Esophagus muscularis mucosa (tissue), 4 donors: ENCODE measurements around the gene CDR2. TPM values are rescaled to one million over a fixed set of nuclear protein-coding genes. Genes with fewer than 3 reads are reported as not detected.

ENCODE experiments used
- DNase-seq: peaks from one replicate; pipeline ENCODE4 v3.0.0-alpha.2; 2017; ENCODE audit errors: extremely low spot score
- H3K27ac ChIP-seq, 4 donors: fragments of 200-600 bp; sonication (generic); replicated peaks in 1 of 4; 1 replicate in 3 of 4; 2 replicates in 1 of 4; pipeline ENCODE4 v1.5.1; 2016 to 2019; ENCODE audit warnings: mild to moderate bottlenecking in 1 of 4
- H3K27me3 ChIP-seq, 4 donors: fragments of 200-600 bp; sonication (generic); one replicate each; pipeline versions ENCODE4 v1.5.1 to v1.6.0; 2016 to 2019
- H3K36me3 ChIP-seq, 4 donors: fragments of 200-600 bp; sonication (generic); one replicate each; pipeline ENCODE4 v1.5.1; 2016 to 2019
- H3K4me1 ChIP-seq, 4 donors: fragments of 200-600 bp; sonication (generic); one replicate each; pipeline ENCODE4 v1.5.1; 2016 to 2019
- H3K4me3 ChIP-seq, 4 donors: fragments of 200-600 bp; sonication (generic); 1 replicate in 2 of 4; 2 replicates in 2 of 4; pipeline ENCODE4 v1.5.1; 2016 to 2019; ENCODE audit warnings: mild to moderate bottlenecking in 4 of 4, moderate library complexity in 1 of 4
- H3K9me3 ChIP-seq, 4 donors: fragments of 200-600 bp; sonication (generic); 1 replicate in 3 of 4; 2 replicates in 1 of 4; pipeline ENCODE4 v1.5.1; 2016 to 2019
- EP300 ChIP-seq: sonication (generic); formaldehyde crosslinking; IDR thresholded peaks from one replicate; pipeline ENCODE4 v1.6.1; 2017; ENCODE audit warnings: antibody characterized with exemption
- POLR2A ChIP-seq: fragments of 450-650 bp; IDR thresholded peaks from one replicate; pipeline ENCODE4 v1.6.1; 2017; ENCODE audit warnings: antibody characterized with exemption, moderate library complexity, mild to moderate bottlenecking, low read depth
- POLR2AphosphoS5 ChIP-seq, 2 donors: sonication (generic); formaldehyde crosslinking; IDR thresholded peaks; one replicate each; pipeline ENCODE4 v1.6.1; 2017; ENCODE audit warnings: antibody characterized with exemption in 2 of 2
- whole genome bisulfite sequencing: methylation state at CpG from one replicate; pipeline ENCODE4 v1.1.5; 2018; 5-methylcytosine and 5-hydroxymethylcytosine counted together
- intact Hi-C: fragments of 100-400 bp; cut with DNase I; formaldehyde crosslinking; loops from one replicate; pipeline ENCODE4 v1.15.1; 2023
- total RNA-seq, 4 donors: library from RNA; depleted of rRNA; stranded (reverse); fragments of >200 nt; gene quantifications; one replicate each; pipeline versions ENCODE4 v1.1.0 to v1.2.1, GENCODE V29; 2016
- TF ChIP-seq, protein P1 (sequence below), 3 experiments: fragments of 200-600 bp in 2 of 3; fragments of 450-650 bp in 1 of 3; sonication (generic) in 2 of 3; IDR thresholded peaks; one replicate each; pipeline ENCODE4 v1.5.1; 2017 to 2019; ENCODE audit warnings: antibody characterized with exemption in 3 of 3, mild to moderate bottlenecking in 2 of 3, moderate library complexity in 1 of 3

The CDR2 gene
- total RNA-seq, 4 donors from 2014 or later: 37.0 to 54.0 (median 39.5) TPM

DNA sequence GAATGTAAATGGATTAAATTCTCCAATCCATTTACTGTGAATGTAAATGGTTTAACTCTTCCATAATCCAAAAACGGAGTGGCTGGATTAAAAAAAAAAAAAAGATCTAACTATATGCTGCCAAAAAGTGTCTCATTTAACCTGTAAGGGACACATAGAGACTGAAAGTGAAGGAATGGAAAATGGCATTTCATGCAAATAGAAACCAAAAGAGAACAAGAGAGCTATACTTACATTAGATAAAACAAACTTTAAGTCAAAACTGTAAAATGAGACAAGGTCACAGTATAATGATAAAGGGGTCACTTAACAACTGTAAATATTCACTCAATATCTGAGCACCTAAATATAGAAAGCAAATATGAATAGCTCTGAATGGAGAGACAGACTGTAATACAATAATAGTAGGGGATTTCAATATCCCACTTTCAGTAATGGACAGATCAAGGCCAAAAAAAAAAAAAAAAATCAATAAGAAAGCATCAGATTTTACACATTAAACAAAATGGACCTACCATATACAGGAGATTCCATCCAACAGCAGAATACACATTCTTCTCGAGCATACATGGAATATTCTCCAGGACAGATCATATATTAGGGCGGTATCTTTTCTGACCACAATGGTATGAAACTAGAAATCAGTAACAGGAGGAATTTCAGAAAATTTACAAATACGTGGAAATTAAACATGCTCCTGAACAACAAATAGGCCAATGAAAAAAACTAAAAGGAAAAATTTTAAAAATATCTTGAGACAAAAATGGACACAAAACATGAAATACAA, 36.4 kb downstream of the CDR2 start:
- intact Hi-C loops: no loop called here
- no peak for DNase-seq
- TF ChIP-seq POLR2A: no peak
- WGBS: 96% methylated on average over 4 of the region's 4 CpGs
- Histone ChIP-seq H3K27me3 (no peaks in the 10 kb centered on the region), H3K36me3 (peaks cover 9 to 37% (median 31%) of the 10 kb centered on the region in 4 donors), H3K4me3 (no peak overlapping the region), H3K9me3 (peaks cover 0 to 14% (median 3%) of the 10 kb centered on the region in 4 donors), H3K4me1 (no peaks in the 10 kb centered on the region), H3K27ac (no peak overlapping the region)

GRCh38 chr16:22337045-22337444, 37.4 kb downstream of the CDR2 start:
- Histone ChIP-seq H3K36me3 (peaks cover 9 to 47% (median 37%) of the 10 kb centered on the region in 4 donors), H3K4me3 (no peak overlapping the region), H3K9me3 (peaks cover 0 to 14% (median 3%) of the 10 kb centered on the region in 4 donors), H3K27me3 (no peaks in the 10 kb centered on the region), H3K27ac (no peak overlapping the region), H3K4me1 (no peaks in the 10 kb centered on the region)
- no peak for DNase-seq
- intact Hi-C loops: no loop called here
- no peak for TF ChIP-seq EP300
- TF ChIP-seq POLR2AphosphoS5 (IDR thresholded peaks at IDR 0.05): no peak
- TF ChIP-seq POLR2A: no peak
- TF ChIP-seq, protein P1, sequence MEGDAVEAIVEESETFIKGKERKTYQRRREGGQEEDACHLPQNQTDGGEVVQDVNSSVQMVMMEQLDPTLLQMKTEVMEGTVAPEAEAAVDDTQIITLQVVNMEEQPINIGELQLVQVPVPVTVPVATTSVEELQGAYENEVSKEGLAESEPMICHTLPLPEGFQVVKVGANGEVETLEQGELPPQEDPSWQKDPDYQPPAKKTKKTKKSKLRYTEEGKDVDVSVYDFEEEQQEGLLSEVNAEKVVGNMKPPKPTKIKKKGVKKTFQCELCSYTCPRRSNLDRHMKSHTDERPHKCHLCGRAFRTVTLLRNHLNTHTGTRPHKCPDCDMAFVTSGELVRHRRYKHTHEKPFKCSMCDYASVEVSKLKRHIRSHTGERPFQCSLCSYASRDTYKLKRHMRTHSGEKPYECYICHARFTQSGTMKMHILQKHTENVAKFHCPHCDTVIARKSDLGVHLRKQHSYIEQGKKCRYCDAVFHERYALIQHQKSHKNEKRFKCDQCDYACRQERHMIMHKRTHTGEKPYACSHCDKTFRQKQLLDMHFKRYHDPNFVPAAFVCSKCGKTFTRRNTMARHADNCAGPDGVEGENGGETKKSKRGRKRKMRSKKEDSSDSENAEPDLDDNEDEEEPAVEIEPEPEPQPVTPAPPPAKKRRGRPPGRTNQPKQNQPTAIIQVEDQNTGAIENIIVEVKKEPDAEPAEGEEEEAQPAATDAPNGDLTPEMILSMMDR (IDR thresholded peaks at IDR 0.05): no peak

GRCh38 chr16:22336581-22336980, 37.8 kb downstream of the CDR2 start:
- DNase-seq: no peak
- no peak for TF ChIP-seq POLR2A
- no peak for TF ChIP-seq EP300
- no peak for TF ChIP-seq POLR2AphosphoS5 (IDR thresholded peaks at IDR 0.05)
- TF ChIP-seq, protein P1 (IDR thresholded peaks at IDR 0.05): no peak
- intact Hi-C loops: no loop called here
- H3K9me3 ChIP-seq: peaks cover 0 to 14% (median 3%) of the 10 kb centered on the region in 4 donors
- no peak overlapping the region for H3K4me3 ChIP-seq
- no peaks in the 10 kb centered on the region for H3K27me3 ChIP-seq
- peaks cover 9 to 52% (median 41%) of the 10 kb centered on the region in 4 donors for H3K36me3 ChIP-seq
- H3K27ac ChIP-seq: no peak overlapping the region
- no peaks in the 10 kb centered on the region for H3K4me1 ChIP-seq

GRCh38 chr16:22335668-22336246, 38.7 kb downstream of the CDR2 start:
- Histone ChIP-seq H3K27me3 (no peaks in the 10 kb centered on the region), H3K36me3 (peaks cover 9 to 56% (median 46%) of the 10 kb centered on the region in 4 donors), H3K4me3 (no peak overlapping the region), H3K27ac (no peak overlapping the region), H3K4me1 (peaks cover 0 to under 1% (median 0%) of the 10 kb centered on the region in 4 donors), H3K9me3 (peaks cover 0 to 10% (median 3%) of the 10 kb centered on the region in 4 donors)
- DNase-seq: no peak
- no peak for TF ChIP-seq EP300
- TF ChIP-seq POLR2A: no peak
- intact Hi-C loops: no loop called here
- WGBS: no CpG with 5 or more reads among the region's 3 CpGs

- no peak overlapping the region for H3K4me3 ChIP-seq
- no peak overlapping the region for H3K27ac ChIP-seq
- 81% methylated on average over 6 of the region's 6 CpGs for WGBS
- peaks cover 0 to 6% (median 3%) of the 10 kb centered on the region in 4 donors for H3K9me3 ChIP-seq
- intact Hi-C loops: no loop called here
- TF ChIP-seq POLR2A (no peak), POLR2AphosphoS5 (IDR thresholded peaks at IDR 0.05) (no peak), EP300 (no peak)
- TF ChIP-seq, protein P1 (IDR thresholded peaks at IDR 0.05): no peak
- H3K4me1 ChIP-seq: peaks cover 0 to 10% (median 7%) of the 10 kb centered on the region in 4 donors
- H3K36me3 ChIP-seq: peaks cover 12 to 73% (median 56%) of the 10 kb centered on the region in 4 donors
- DNase-seq: no peak
- no peaks in the 10 kb centered on the region for H3K27me3 ChIP-seq
Observed at GRCh38 chr16:22333457-22333994, 40.9 kb downstream of the CDR2 start.
